Measurements from ENCODE around the gene ARHGEF3.

The ARHGEF3 gene

GRCh38 chr3:56790016-56790821 is 11.5 kb downstream of the ARHGEF3 start:
- no peaks in the 10 kb centered on the region for H3K27me3 ChIP-seq (ENCODE audit: insufficient read depth, low read length, poor library complexity, severe bottlenecking)
- H3K36me3 ChIP-seq (ENCODE audit: insufficient read depth, low read length) = no peaks in the 10 kb centered on the region
- H3K4me3 ChIP-seq (ENCODE audit: low read length, poor library complexity, severe bottlenecking) = peak overlapping the region; percentile 12
- no peaks in the 10 kb centered on the region for H4K20me1 ChIP-seq (ENCODE audit: insufficient read depth, low read length, poor library complexity, severe bottlenecking)
- TF ChIP-seq CTCF (conservative IDR thresholded peaks at IDR 0.05; ENCODE audit: low read length) = no peak
- no peak for TF ChIP-seq EZH2phosphoT487 (IDR thresholded peaks at IDR 0.05; ENCODE audit: borderline replicate concordance)
- no peak overlapping the region for H2AFZ ChIP-seq (ENCODE audit: low read length)
- H3K9me2 ChIP-seq (replicated peaks; ENCODE audit: low read depth, low read length) = no peaks in the 10 kb centered on the region
- H3K4me2 ChIP-seq (ENCODE audit: low read depth, low read length, poor library complexity, severe bottlenecking) = peak overlapping the region; percentile 59
- H3K9me3 ChIP-seq (ENCODE audit: insufficient read depth, low read depth, low read length) = no peaks in the 10 kb centered on the region
- peak overlapping the region; percentile 63 for H3K9ac ChIP-seq (ENCODE audit: low read depth, low read length, poor library complexity, severe bottlenecking)
- H3K4me1 ChIP-seq (ENCODE audit: insufficient read depth, low read length, poor library complexity, severe bottlenecking) = peaks cover 76% of the 10 kb centered on the region
- peaks cover 64% of the 10 kb centered on the region for H3K79me2 ChIP-seq (ENCODE audit: insufficient read depth, low read length)
- peaks cover 10% of the 10 kb centered on the region; the same call in 1 of the 2 replicates for H3F3A ChIP-seq (ENCODE audit: low read depth)

GRCh38 chr3:56789076-56789475 is 12.7 kb downstream of the ARHGEF3 start:
- TF ChIP-seq EZH2phosphoT487 (IDR thresholded peaks at IDR 0.05; ENCODE audit: borderline replicate concordance) (no peak), CTCF (conservative IDR thresholded peaks at IDR 0.05; ENCODE audit: low read length) (no peak)
- no peak overlapping the region for H3K4me3 ChIP-seq (ENCODE audit: low read length, poor library complexity, severe bottlenecking)
- H3F3A ChIP-seq (ENCODE audit: low read depth) = peaks cover 17% of the 10 kb centered on the region; the same call in 1 of the 2 replicates
- H3K9me2 ChIP-seq (replicated peaks; ENCODE audit: low read depth, low read length) = no peaks in the 10 kb centered on the region
- H3K36me3 ChIP-seq (ENCODE audit: insufficient read depth, low read length) = no peaks in the 10 kb centered on the region
- no peaks in the 10 kb centered on the region for H4K20me1 ChIP-seq (ENCODE audit: insufficient read depth, low read length, poor library complexity, severe bottlenecking)
- H3K79me2 ChIP-seq (ENCODE audit: insufficient read depth, low read length) = peaks cover 63% of the 10 kb centered on the region
- no peak overlapping the region for H2AFZ ChIP-seq (ENCODE audit: low read length)
- H3K9ac ChIP-seq (ENCODE audit: low read depth, low read length, poor library complexity, severe bottlenecking) = peak overlapping the region; percentile 63
- H3K27me3 ChIP-seq (ENCODE audit: insufficient read depth, low read length, poor library complexity, severe bottlenecking) = no peaks in the 10 kb centered on the region
- H3K9me3 ChIP-seq (ENCODE audit: insufficient read depth, low read depth, low read length) = no peaks in the 10 kb centered on the region
- peaks cover 82% of the 10 kb centered on the region for H3K4me1 ChIP-seq (ENCODE audit: insufficient read depth, low read length, poor library complexity, severe bottlenecking)
- peak overlapping the region; percentile 59 for H3K4me2 ChIP-seq (ENCODE audit: low read depth, low read length, poor library complexity, severe bottlenecking)

GRCh38 chr3:56788521-56788920 is 13.2 kb downstream of the ARHGEF3 start:
- Histone ChIP-seq H3K9ac (ENCODE audit: low read depth, low read length, poor library complexity, severe bottlenecking) (peak overlapping the region; percentile 63), H3K4me3 (ENCODE audit: low read length, poor library complexity, severe bottlenecking) (no peak overlapping the region), H3K9me3 (ENCODE audit: insufficient read depth, low read depth, low read length) (no peaks in the 10 kb centered on the region), H3K27me3 (ENCODE audit: insufficient read depth, low read length, poor library complexity, severe bottlenecking) (no peaks in the 10 kb centered on the region), H3F3A (ENCODE audit: low read depth) (peaks cover 21% of the 10 kb centered on the region; the same call in 1 of the 2 replicates), H3K36me3 (ENCODE audit: insufficient read depth, low read length) (no peaks in the 10 kb centered on the region), H3K4me1 (ENCODE audit: insufficient read depth, low read length, poor library complexity, severe bottlenecking) (peaks cover 87% of the 10 kb centered on the region), H3K79me2 (ENCODE audit: insufficient read depth, low read length) (peaks cover 61% of the 10 kb centered on the region), H4K20me1 (ENCODE audit: insufficient read depth, low read length, poor library complexity, severe bottlenecking) (no peaks in the 10 kb centered on the region), H3K4me2 (ENCODE audit: low read depth, low read length, poor library complexity, severe bottlenecking) (peak overlapping the region; percentile 59), H3K9me2 (replicated peaks; ENCODE audit: low read depth, low read length) (no peaks in the 10 kb centered on the region), H2AFZ (ENCODE audit: low read length) (no peak overlapping the region)
- no peak for TF ChIP-seq EZH2phosphoT487 (IDR thresholded peaks at IDR 0.05; ENCODE audit: borderline replicate concordance)
- TF ChIP-seq CTCF (conservative IDR thresholded peaks at IDR 0.05; ENCODE audit: low read length) = no peak

Measured in Loucy (cell line).